Upper lobe of right lung (tissue), 1 donor: ENCODE results near the gene ZNF362. TPM values are rescaled to one million over a fixed set of nuclear protein-coding genes. Genes with fewer than 3 reads are reported as not detected.

Experiments used
- ATAC-seq: fragments of 200-7000 bp; cut with Tn5 transposase; one replicate; pipeline ENCODE4 v1.9.1; 2020; ENCODE audit warnings: mild to moderate bottlenecking, moderate library complexity
- DNase-seq: peaks from one replicate; pipeline ENCODE4 v3.0.0-alpha.2; 2020
- H3K27ac ChIP-seq: fragments of 200-600 bp; one replicate; pipeline ENCODE4 v1.8.0; 2022
- H3K27me3 ChIP-seq: fragments of 200-600 bp; one replicate; pipeline ENCODE4 v1.8.0; 2022; ENCODE audit warnings: mild to moderate bottlenecking
- H3K36me3 ChIP-seq: fragments of 200-600 bp; one replicate; pipeline ENCODE4 v1.8.0; 2022
- H3K4me1 ChIP-seq: fragments of 200-600 bp; one replicate; pipeline ENCODE4 v1.8.0; 2022
- H3K4me3 ChIP-seq: fragments of 200-600 bp; one replicate; pipeline ENCODE4 v1.8.0; 2022; ENCODE audit warnings: mild to moderate bottlenecking
- H3K9me3 ChIP-seq: fragments of 200-600 bp; one replicate; pipeline ENCODE4 v1.8.0; 2022
- intact Hi-C: fragments of 100-400 bp; cut with DNase I; formaldehyde crosslinking; loops from one replicate; pipeline ENCODE4 v1.11.0; 2022
- total RNA-seq: library from RNA; stranded (reverse); fragmentation: NEBNext Ultra II Directional; extraction: Animal tissue kit (Norgen Biotek cat#: 25700); gene quantifications from one replicate; pipeline ENCODE4 v1.2.1, GENCODE V29; 2021
- TF ChIP-seq, protein P1 (sequence below): fragments of 200-600 bp; IDR thresholded peaks from one replicate; pipeline ENCODE4 v1.8.0; 2022; ENCODE audit warnings: antibody characterized with exemption
- donor health status: DM: no; HTN: yes; CAD: no; lungs with severe emphysema.

Gene ZNF362
- total RNA-seq, 1 donor from 2014 or later, result 31.8 TPM

- no peaks in the 10 kb centered on the region for H3K27me3 ChIP-seq
- intact Hi-C loops, result no loop called here
- ATAC-seq (no peak), DNase-seq (no peak)
- no peak overlapping the region for H3K4me3 ChIP-seq
- TF ChIP-seq, protein P1, sequence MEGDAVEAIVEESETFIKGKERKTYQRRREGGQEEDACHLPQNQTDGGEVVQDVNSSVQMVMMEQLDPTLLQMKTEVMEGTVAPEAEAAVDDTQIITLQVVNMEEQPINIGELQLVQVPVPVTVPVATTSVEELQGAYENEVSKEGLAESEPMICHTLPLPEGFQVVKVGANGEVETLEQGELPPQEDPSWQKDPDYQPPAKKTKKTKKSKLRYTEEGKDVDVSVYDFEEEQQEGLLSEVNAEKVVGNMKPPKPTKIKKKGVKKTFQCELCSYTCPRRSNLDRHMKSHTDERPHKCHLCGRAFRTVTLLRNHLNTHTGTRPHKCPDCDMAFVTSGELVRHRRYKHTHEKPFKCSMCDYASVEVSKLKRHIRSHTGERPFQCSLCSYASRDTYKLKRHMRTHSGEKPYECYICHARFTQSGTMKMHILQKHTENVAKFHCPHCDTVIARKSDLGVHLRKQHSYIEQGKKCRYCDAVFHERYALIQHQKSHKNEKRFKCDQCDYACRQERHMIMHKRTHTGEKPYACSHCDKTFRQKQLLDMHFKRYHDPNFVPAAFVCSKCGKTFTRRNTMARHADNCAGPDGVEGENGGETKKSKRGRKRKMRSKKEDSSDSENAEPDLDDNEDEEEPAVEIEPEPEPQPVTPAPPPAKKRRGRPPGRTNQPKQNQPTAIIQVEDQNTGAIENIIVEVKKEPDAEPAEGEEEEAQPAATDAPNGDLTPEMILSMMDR, result no peak
- H3K36me3 ChIP-seq, result peaks cover 11% of the 10 kb centered on the region
- H3K4me1 ChIP-seq, result peaks cover 85% of the 10 kb centered on the region
- no peaks in the 10 kb centered on the region for H3K9me3 ChIP-seq
- peak overlapping the region; percentile 28 for H3K27ac ChIP-seq
Measured at GRCh38 chr1:33344896-33345560, 88.7 kb downstream of the ZNF362 start.

DNA sequence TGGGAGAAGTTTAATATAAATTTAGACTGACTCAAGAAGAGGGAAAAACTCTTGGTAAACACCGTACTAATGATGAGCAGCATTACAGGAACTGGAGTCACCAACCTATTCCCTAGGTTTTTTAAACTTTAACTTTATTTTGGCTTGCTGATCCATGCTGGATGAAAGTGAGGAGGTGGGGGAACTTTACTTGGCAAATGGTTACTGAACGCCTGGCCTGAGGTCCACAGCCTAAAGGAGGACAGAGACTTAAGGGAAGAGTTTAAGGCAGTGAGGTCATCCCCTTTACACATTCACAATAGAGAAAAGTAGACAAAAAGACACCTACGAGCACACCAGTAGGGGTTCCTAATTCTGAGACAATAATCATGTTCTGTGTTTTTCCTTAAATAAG is 90.2 kb downstream of the ZNF362 start:
- TF ChIP-seq, protein P1, result no peak
- intact Hi-C loops, result no loop called here
- no peaks in the 10 kb centered on the region for H3K27me3 ChIP-seq
- peak overlapping the region; percentile 96 for H3K27ac ChIP-seq
- ATAC-seq, result no peak
- peak overlapping the region; percentile 78 for H3K4me3 ChIP-seq
- H3K4me1 ChIP-seq, result peaks cover 77% of the 10 kb centered on the region
- peaks cover 8% of the 10 kb centered on the region for H3K36me3 ChIP-seq
- DNase-seq, result no peak
- no peaks in the 10 kb centered on the region for H3K9me3 ChIP-seq

- peak overlapping the region; percentile 78 for H3K4me3 ChIP-seq
- no peak for DNase-seq
- intact Hi-C loops, result no loop called here
Measured at GRCh38 chr1:33346927-33347649, 90.8 kb downstream of the ZNF362 start.

DNA sequence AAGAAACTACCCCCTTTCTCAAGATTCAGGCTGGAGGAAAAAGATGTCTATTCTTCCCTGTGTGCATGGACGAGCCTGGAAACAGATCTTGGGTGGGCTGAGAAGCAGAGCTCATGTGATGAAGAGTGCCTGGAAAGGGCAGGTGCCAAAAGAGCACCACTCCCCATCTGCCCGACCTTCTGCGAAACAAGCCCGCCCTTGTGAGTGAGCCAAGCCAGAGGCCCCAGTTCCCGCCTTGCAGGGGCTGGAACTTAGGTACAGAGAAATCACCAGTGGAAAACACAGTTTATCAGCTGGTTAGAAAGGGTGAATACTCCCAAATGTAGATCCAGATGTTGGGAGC is 91.3 kb downstream of the ZNF362 start:
- TF ChIP-seq, protein P1, result no peak
- H3K9me3 ChIP-seq, result no peaks in the 10 kb centered on the region
- H3K36me3 ChIP-seq, result peaks cover 4% of the 10 kb centered on the region
- H3K27me3 ChIP-seq, result no peaks in the 10 kb centered on the region
- peak overlapping the region; percentile 78 for H3K4me3 ChIP-seq
- no peak for DNase-seq
- peaks cover 66% of the 10 kb centered on the region for H3K4me1 ChIP-seq
- no peak for ATAC-seq
- H3K27ac ChIP-seq, result peak overlapping the region; percentile 96
- intact Hi-C loops, result no loop called here

More at GRCh38 chr1:33346927-33347649, 90.8 kb downstream of the ZNF362 start:
- ATAC-seq, result peak; percentile 44
- H3K27me3 ChIP-seq, result no peaks in the 10 kb centered on the region
- peaks cover 71% of the 10 kb centered on the region for H3K4me1 ChIP-seq
- TF ChIP-seq, protein P1, result no peak
- peaks cover 4% of the 10 kb centered on the region for H3K36me3 ChIP-seq
- H3K27ac ChIP-seq, result peak overlapping the region; percentile 96
- H3K9me3 ChIP-seq, result no peaks in the 10 kb centered on the region

- Histone ChIP-seq H3K27me3 (no peaks in the 10 kb centered on the region), H3K4me3 (peak overlapping the region; percentile 78), H3K4me1 (peaks cover 60% of the 10 kb centered on the region), H3K27ac (peak overlapping the region; percentile 96), H3K9me3 (no peaks in the 10 kb centered on the region), H3K36me3 (peaks cover 4% of the 10 kb centered on the region)
- no peak for DNase-seq
- intact Hi-C loops, result no loop called here
- ATAC-seq, result no peak
- TF ChIP-seq, protein P1, result no peak
Measured at GRCh38 chr1:33348194-33348593, 91.9 kb downstream of the ZNF362 start.
